ENCODE measurements around the gene EIF2S1. TPM values are rescaled to one million over a fixed set of nuclear protein-coding genes. Genes with fewer than 3 reads are reported as not detected.
"Not testable (repeated sequence)": the region's sequence is repeated elsewhere in the genome, so short reads cannot be mapped to it uniquely, and the experiment has no call there.

Gene EIF2S1
- 82.8 TPM for total RNA-seq (ENCODE audit: insufficient read depth, low replicate concordance)

- peak; percentile 100 for DNase-seq (ENCODE audit: low spot score)
Measured at GRCh38 chr14:67359775-67360469, at the start of gene EIF2S1, which contains the start of gene ATP6V1D. EIF2S1 (plus strand) TSS chr14:67360328; CDS start chr14:67364768, 4,440 bp downstream. ATP6V1D (minus strand) TSS chr14:67359804; CDS start chr14:67359698, 106 bp downstream.

- no peak for DNase-seq (ENCODE audit: low spot score)
Measured at GRCh38 chr14:67311868-67312267, 48.3 kb upstream of the EIF2S1 start.

GRCh38 chr14:67313153-67313552 is 47.0 kb upstream of the EIF2S1 start:
- no peak for DNase-seq (ENCODE audit: low spot score)

- DNase-seq (ENCODE audit: low spot score) = no peak
Measured at GRCh38 chr14:67317822-67318221, 42.3 kb upstream of the EIF2S1 start.

GRCh38 chr14:67319142-67319541 is 41.0 kb upstream of the EIF2S1 start:
- peak; percentile 50 for DNase-seq (ENCODE audit: low spot score)

- DNase-seq (ENCODE audit: low spot score) = not testable (repeated sequence)
Measured at GRCh38 chr14:67329666-67330065, 30.5 kb upstream of the EIF2S1 start.

GRCh38 chr14:67331368-67332125 is 28.6 kb upstream of the EIF2S1 start:
- DNase-seq (ENCODE audit: low spot score) = no peak

GRCh38 chr14:67332468-67332867 is 27.7 kb upstream of the EIF2S1 start:
- DNase-seq (ENCODE audit: low spot score) = no peak

- no peak for DNase-seq (ENCODE audit: low spot score)
Measured at GRCh38 chr14:67335781-67336180, 24.3 kb upstream of the EIF2S1 start.

- DNase-seq (ENCODE audit: low spot score) = not testable (repeated sequence)
Measured at GRCh38 chr14:67341231-67341630, 18.9 kb upstream of the EIF2S1 start.

- DNase-seq (ENCODE audit: low spot score) = no peak
Measured at GRCh38 chr14:67343601-67344230, 16.4 kb upstream of the EIF2S1 start.

GRCh38 chr14:67345583-67345982 is 14.5 kb upstream of the EIF2S1 start:
- DNase-seq (ENCODE audit: low spot score) = no peak

GRCh38 chr14:67352055-67352454 is 8.1 kb upstream of the EIF2S1 start:
- no peak for DNase-seq (ENCODE audit: low spot score)

- no peak for DNase-seq (ENCODE audit: low spot score)
Measured at GRCh38 chr14:67357186-67357968, 2.8 kb upstream of the EIF2S1 start.

- DNase-seq (ENCODE audit: low spot score) = no peak
Measured at GRCh38 chr14:67357969-67358354, 2.2 kb upstream of the EIF2S1 start.

- no peak for DNase-seq (ENCODE audit: low spot score)
Measured at GRCh38 chr14:67358924-67359774, 979 bp upstream of the EIF2S1 start.

- no peak for DNase-seq (ENCODE audit: low spot score)
Measured at GRCh38 chr14:67360470-67361206, 510 bp downstream of the EIF2S1 start.

GRCh38 chr14:67365476-67365875 is 5.3 kb downstream of the EIF2S1 start:
- no peak for DNase-seq (ENCODE audit: low spot score)

GRCh38 chr14:67370830-67371229 is 10.7 kb downstream of the EIF2S1 start:
- DNase-seq (ENCODE audit: low spot score) = no peak
